ENCODE results near the gene EEF1AKMT3. TPM values are rescaled to one million over a fixed set of nuclear protein-coding genes. Genes with fewer than 3 reads are reported as not detected.

EEF1AKMT3 gene
- total and polyA plus RNA-seq, 9 of the 15 experiments (the other 6 are each of a cell fraction or from before 2014, with no cell fraction given) = 4.1 to 17.2 (median 7.9) TPM

DNA sequence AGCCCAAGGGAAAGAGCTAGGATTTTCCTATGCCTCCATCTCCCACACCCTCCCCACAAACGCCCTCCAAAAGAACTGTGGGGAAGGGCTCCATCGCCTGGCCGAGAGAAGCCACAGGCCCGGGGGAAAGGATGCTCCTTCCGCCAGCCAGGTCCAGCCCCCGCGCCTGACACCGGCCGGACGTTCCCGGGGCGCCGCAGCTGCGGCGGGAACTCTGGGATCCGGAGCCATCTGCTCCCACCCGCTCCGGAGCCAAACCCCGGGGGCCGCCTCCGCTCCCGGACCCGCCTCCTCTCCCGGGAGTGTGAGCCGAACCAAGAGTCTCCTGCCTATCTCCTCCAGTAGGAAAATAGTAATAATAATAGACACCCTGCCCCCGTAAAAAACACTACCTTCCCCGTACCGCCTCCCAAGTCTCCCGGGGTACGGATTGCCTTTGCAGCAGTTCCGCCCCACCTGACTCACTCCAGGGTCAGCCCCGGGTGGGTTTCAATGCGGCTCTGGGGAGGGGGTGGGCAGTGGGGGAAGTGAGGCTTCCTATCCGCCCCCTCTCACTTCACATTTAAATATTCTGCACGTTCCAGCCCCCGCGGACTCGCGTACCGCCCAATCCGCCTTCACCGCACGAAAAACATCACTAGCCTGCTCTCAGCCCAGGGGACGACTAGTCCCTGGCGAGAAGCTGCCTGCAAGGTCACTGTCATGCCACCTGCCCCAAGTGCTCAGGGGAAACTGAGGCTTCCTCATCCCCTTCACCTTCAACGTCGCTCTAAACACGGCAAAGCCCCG is 36.3 kb upstream of the EEF1AKMT3 start (continued):
- TF ChIP-seq, protein P1, sequence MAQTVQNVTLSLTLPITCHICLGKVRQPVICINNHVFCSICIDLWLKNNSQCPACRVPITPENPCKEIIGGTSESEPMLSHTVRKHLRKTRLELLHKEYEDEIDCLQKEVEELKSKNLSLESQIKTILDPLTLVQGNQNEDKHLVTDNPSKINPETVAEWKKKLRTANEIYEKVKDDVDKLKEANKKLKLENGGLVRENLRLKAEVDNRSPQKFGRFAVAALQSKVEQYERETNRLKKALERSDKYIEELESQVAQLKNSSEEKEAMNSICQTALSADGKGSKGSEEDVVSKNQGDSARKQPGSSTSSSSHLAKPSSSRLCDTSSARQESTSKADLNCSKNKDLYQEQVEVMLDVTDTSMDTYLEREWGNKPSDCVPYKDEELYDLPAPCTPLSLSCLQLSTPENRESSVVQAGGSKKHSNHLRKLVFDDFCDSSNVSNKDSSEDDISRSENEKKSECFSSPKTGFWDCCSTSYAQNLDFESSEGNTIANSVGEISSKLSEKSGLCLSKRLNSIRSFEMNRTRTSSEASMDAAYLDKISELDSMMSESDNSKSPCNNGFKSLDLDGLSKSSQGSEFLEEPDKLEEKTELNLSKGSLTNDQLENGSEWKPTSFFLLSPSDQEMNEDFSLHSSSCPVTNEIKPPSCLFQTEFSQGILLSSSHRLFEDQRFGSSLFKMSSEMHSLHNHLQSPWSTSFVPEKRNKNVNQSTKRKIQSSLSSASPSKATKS (CRISPR knock-in tag; IDR thresholded peaks at IDR 0.05) = no peak
- TF ChIP-seq, protein P2, sequence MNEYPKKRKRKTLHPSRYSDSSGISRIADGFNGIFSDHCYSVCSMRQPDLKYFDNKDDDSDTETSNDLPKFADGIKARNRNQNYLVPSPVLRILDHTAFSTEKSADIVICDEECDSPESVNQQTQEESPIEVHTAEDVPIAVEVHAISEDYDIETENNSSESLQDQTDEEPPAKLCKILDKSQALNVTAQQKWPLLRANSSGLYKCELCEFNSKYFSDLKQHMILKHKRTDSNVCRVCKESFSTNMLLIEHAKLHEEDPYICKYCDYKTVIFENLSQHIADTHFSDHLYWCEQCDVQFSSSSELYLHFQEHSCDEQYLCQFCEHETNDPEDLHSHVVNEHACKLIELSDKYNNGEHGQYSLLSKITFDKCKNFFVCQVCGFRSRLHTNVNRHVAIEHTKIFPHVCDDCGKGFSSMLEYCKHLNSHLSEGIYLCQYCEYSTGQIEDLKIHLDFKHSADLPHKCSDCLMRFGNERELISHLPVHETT (CRISPR knock-in tag; conservative IDR thresholded peaks at IDR 0.05 in 1 of 2, IDR thresholded peaks at IDR 0.05 in 1 of 2) = no peak
- TF ChIP-seq NR1H2 (CRISPR knock-in tag; IDR thresholded peaks at IDR 0.05) (no peak), MED1 (CRISPR knock-in tag; IDR thresholded peaks at IDR 0.05; ENCODE audit: borderline replicate concordance) (no peak), RHOXF2B (CRISPR knock-in tag; conservative IDR thresholded peaks at IDR 0.05) (no peak), MCM5 (IDR thresholded peaks at IDR 0.05; ENCODE audit: low read depth) (no peak), HEY1 (CRISPR knock-in tag; IDR thresholded peaks at IDR 0.05; ENCODE audit: borderline replicate concordance) (no peak)
- TF ChIP-seq, protein P3, sequence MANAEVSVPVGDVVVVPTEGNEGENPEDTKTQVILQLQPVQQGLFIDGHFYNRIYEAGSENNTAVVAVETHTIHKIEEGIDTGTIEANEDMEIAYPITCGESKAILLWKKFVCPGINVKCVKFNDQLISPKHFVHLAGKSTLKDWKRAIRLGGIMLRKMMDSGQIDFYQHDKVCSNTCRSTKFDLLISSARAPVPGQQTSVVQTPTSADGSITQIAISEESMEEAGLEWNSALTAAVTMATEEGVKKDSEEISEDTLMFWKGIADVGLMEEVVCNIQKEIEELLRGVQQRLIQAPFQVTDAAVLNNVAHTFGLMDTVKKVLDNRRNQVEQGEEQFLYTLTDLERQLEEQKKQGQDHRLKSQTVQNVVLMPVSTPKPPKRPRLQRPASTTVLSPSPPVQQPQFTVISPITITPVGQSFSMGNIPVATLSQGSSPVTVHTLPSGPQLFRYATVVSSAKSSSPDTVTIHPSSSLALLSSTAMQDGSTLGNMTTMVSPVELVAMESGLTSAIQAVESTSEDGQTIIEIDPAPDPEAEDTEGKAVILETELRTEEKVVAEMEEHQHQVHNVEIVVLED (CRISPR knock-in tag; IDR thresholded peaks at IDR 0.05) = no peak
- TF ChIP-seq, protein P4, sequence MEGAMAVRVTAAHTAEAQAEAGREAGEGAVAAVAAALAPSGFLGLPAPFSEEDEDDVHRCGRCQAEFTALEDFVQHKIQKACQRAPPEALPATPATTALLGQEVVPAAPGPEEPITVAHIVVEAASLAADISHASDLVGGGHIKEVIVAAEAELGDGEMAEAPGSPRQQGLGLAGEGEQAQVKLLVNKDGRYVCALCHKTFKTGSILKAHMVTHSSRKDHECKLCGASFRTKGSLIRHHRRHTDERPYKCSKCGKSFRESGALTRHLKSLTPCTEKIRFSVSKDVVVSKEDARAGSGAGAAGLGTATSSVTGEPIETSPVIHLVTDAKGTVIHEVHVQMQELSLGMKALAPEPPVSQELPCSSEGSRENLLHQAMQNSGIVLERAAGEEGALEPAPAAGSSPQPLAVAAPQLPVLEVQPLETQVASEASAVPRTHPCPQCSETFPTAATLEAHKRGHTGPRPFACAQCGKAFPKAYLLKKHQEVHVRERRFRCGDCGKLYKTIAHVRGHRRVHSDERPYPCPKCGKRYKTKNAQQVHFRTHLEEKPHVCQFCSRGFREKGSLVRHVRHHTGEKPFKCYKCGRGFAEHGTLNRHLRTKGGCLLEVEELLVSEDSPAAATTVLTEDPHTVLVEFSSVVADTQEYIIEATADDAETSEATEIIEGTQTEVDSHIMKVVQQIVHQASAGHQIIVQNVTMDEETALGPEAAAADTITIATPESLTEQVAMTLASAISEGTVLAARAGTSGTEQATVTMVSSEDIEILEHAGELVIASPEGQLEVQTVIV (CRISPR knock-in tag; IDR thresholded peaks at IDR 0.05; ENCODE audit: borderline replicate concordance) = no peak
- TF ChIP-seq, protein P5, sequence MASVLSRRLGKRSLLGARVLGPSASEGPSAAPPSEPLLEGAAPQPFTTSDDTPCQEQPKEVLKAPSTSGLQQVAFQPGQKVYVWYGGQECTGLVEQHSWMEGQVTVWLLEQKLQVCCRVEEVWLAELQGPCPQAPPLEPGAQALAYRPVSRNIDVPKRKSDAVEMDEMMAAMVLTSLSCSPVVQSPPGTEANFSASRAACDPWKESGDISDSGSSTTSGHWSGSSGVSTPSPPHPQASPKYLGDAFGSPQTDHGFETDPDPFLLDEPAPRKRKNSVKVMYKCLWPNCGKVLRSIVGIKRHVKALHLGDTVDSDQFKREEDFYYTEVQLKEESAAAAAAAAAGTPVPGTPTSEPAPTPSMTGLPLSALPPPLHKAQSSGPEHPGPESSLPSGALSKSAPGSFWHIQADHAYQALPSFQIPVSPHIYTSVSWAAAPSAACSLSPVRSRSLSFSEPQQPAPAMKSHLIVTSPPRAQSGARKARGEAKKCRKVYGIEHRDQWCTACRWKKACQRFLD (CRISPR knock-in tag; IDR thresholded peaks at IDR 0.05) = peak; percentile 49; the same call in 1 of the 2 replicates
- TF ChIP-seq, protein P6, sequence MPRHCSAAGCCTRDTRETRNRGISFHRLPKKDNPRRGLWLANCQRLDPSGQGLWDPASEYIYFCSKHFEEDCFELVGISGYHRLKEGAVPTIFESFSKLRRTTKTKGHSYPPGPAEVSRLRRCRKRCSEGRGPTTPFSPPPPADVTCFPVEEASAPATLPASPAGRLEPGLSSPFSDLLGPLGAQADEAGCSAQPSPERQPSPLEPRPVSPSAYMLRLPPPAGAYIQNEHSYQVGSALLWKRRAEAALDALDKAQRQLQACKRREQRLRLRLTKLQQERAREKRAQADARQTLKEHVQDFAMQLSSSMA (CRISPR knock-in tag; IDR thresholded peaks at IDR 0.05) = no peak
- TF ChIP-seq, protein P7, sequence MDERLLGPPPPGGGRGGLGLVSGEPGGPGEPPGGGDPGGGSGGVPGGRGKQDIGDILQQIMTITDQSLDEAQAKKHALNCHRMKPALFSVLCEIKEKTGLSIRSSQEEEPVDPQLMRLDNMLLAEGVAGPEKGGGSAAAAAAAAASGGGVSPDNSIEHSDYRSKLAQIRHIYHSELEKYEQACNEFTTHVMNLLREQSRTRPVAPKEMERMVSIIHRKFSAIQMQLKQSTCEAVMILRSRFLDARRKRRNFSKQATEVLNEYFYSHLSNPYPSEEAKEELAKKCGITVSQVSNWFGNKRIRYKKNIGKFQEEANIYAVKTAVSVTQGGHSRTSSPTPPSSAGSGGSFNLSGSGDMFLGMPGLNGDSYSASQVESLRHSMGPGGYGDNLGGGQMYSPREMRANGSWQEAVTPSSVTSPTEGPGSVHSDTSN (CRISPR knock-in tag; IDR thresholded peaks at IDR 0.05; ENCODE audit: low read depth) = no peak
- TF ChIP-seq, protein P7 (tag; conservative IDR thresholded peaks at IDR 0.05; ENCODE audit: low read depth) = no peak

Measured in K562 (cell line).